Adrenal gland (tissue), 12 donors: ENCODE measurements around the gene RFESD. TPM values are rescaled to one million over a fixed set of nuclear protein-coding genes. Genes with fewer than 3 reads are reported as not detected.
A peak's percentile ranks its signal among the peaks of the same experiment; 100 is the strongest.

Experiments
- DNase-seq, 7 donors: peaks; one replicate each; pipeline ENCODE4 v3.0.0-alpha.2; 2019 to 2020
- H3K27ac ChIP-seq, 5 donors: fragments of 200-600 bp; sonication (generic) in 4 of 5; 1 replicate in 3 of 5; 2 replicates in 2 of 5; pipeline versions ENCODE4 v1.5.1 to v1.8.0; 2016 to 2020; ENCODE audit warnings: mild to moderate bottlenecking in 1 of 5
- H3K27me3 ChIP-seq: fragments of 200-600 bp; 2 replicates; pipeline ENCODE4 v1.8.0; 2021
- H3K36me3 ChIP-seq, 2 donors: fragments of 200-600 bp; replicated peaks in 1 of 2; 1 replicate in 1 of 2; 2 replicates in 1 of 2; pipeline versions ENCODE4 v1.5.1 to v1.8.0; 2018 to 2022
- H3K4me1 ChIP-seq, 2 donors: fragments of 200-600 bp; replicated peaks in 1 of 2; 1 replicate in 1 of 2; 2 replicates in 1 of 2; pipeline versions ENCODE4 v1.5.1 to v1.8.0; 2018 to 2021
- H3K4me3 ChIP-seq, 4 donors: fragments of 200-600 bp; sonication (generic) in 3 of 4; one replicate each; pipeline ENCODE4 v1.5.1; 2016 to 2018
- H3K9me3 ChIP-seq, 3 donors: fragments of 200-600 bp; sonication (generic) in 1 of 3; replicated peaks in 1 of 3; 1 replicate in 2 of 3; 2 replicates in 1 of 3; pipeline versions ENCODE4 v1.5.1 to v1.8.0; 2016 to 2021
- CTCF ChIP-seq, 6 experiments: fragments of 450-650 bp in 4 of 6; fragments of 200-600 bp in 2 of 6; sonication (generic) in 1 of 6; IDR thresholded peaks; 1 replicate in 5 of 6; 2 replicates in 1 of 6; pipeline versions ENCODE4 v1.5.1 to v1.8.0; 2016 to 2021; ENCODE audit warnings: antibody characterized with exemption in 6 of 6, mild to moderate bottlenecking in 2 of 6, moderate library complexity in 1 of 6
- POLR2A ChIP-seq, 2 donors: fragments of 450-650 bp; IDR thresholded peaks; one replicate each; pipeline ENCODE4 v1.6.1; 2017; ENCODE audit warnings: antibody characterized with exemption in 2 of 2, mild to moderate bottlenecking in 2 of 2, moderate library complexity in 1 of 2
- WGBS, 4 donors: extraction: QIAGEN DNeasy Blood & Tissue Kit in 2 of 4; methylation state at CpG; one replicate each; pipeline versions ENCODE4 v1.1.5 to v1.1.7; 2013 to 2017; 5-methylcytosine and 5-hydroxymethylcytosine counted together
- intact Hi-C, 2 donors: fragments of 100-400 bp; cut with DNase I; formaldehyde crosslinking; loops; one replicate each; pipeline versions ENCODE4 v1.14.1 to v1.15.0; 2022 to 2023
- polyA plus RNA-seq, 3 donors: library from polyadenylated mRNA; stranded (reverse); fragments of 200-250 nt in 2 of 3; fragments of 350-450 nt in 1 of 3; fragmentation: Illumina TruSeq in 1 of 3; extraction: RNeasy Lipid Tissue Mini Kit (QIAGEN cat#74804) in 1 of 3; gene quantifications; one replicate each; pipeline ENCODE4 v1.2.3, GENCODE V29; 2013 to 2014
- total RNA-seq, 9 donors: library from RNA; depleted of rRNA in 4 of 9; stranded (reverse); fragments of >200 nt in 4 of 9; fragments of 120-200 nt in 1 of 9; fragmentation: NEBNext Ultra II Directional in 1 of 9; extraction: Animal tissue kit (Norgen Biotek cat#: 25700) in 1 of 9; gene quantifications; one replicate each; pipeline versions ENCODE4 v1.1.0 to v1.2.4, GENCODE V29; 2013 to 2023
- donor health status: healthy with polysubstance abuse.
- donor health status: Bipolar disorder and iron deficiency.
- donor health status: DM: yes; HTN: yes; CAD: no.
- donor health status: DM: no; HTN: no; CAD: no.
- donor health status: DM: no; HTN: no; CAD: no.
- donor health status: DM: yes; HTN: yes; CAD: no.

The RFESD gene
- total and polyA plus RNA-seq, 12 donors: 0.43 to 6.8 (median 2.6) TPM

DNA sequence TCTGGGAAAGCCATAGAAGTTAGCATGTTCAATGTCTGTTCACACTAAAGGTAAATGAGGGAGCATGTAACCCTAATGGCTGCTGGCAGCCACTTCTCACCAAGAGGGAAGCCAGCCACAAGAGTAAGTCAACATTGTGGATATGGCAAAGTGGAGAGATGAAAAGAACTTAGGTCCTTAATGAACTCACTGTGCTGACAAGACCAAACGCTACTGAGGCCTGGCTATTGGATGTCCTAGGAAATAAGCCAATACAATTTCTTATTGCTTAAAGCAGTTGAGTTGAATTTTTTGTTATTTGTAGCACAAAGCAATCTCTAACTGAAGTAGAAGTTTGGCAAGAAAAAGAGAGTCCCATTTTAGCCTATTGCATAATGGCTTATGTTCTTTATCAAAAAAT, 19.9 kb upstream of the RFESD start:
- Histone ChIP-seq H3K27me3 (no peaks in the 10 kb centered on the region), H3K27ac (no peak overlapping the region), H3K4me3 (no peak overlapping the region), H3K36me3 (no peaks in the 10 kb centered on the region), H3K9me3 (no peaks in the 10 kb centered on the region), H3K4me1 (peaks cover under 1 to 6% of the 10 kb centered on the region in 2 donors)
- no peak for TF ChIP-seq CTCF (IDR thresholded peaks at IDR 0.05)
- TF ChIP-seq POLR2A (IDR thresholded peaks at IDR 0.05): no peak
- DNase-seq: no peak
- WGBS, 4 donors: 79 to 93% (median 84%) methylated on average over 1 of the region's 1 CpG
- intact Hi-C loops: loop anchor here in 1 of 2 donors (10.0 kb wide), 1 partner anchor 708 kb away; no protein-coding TSS in a partner anchor

DNA sequence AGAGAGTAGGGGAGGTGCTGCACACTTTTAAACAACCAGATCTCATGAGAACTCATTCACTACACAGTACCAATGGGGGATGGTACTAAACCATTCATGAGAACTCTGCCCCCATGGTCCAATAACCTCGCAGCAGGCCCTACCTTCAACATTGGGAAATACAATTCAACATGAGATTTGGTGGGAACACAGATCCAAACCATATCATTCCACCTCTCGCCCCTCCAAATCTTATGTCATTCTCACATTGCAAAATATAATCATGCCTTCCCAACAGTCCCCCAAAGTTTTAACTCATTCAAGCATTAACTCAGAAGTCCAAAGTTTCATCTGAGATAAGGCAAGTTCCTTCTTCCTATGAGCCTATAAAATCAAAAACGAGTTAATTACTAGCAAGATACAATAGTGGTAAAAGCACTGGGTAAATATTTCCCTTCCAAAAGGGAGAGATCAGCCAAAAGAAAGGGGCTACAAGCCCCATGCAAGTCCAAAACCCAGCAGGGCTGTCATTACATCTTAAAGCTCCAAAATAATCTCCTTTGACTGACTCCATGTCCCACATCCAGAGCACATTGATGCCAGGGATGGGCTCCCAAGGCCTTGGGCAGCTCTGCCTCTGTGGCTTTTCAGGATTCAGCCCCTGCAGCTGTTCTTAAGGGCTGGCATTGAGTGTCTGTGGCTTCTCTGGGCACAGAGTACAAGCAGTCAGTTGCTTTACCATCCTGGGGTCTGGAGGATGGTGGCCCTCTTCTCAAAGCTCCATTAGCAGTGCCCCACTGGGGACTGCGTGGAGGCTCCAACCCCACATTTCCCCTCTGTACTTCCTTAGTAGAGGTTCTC, 18.4 kb upstream of the RFESD start:
- DNase-seq: no peak
- WGBS, 4 donors: 75 to 82% (median 80%) methylated on average over 4 of the region's 4 CpGs

DNA sequence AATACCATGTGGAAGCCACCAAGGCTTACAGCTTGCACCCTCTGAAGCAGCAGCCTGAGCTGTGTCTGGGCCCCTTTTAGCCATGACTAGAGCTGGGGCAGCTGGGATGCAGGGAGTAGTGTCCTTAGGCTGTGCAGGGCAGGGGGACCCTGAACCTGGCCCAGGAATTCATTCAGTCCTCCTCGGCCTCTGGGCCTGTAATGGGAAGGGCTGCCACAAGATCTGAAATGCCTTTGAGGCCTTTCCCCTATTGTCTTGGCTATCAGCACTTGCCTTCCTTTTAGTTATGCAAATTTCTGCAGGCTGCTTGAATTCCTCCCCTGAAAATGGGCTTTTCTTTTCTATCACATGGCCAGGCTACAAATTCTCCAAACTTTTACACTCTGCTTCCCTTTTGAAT, 17.6 kb upstream of the RFESD start:
- WGBS, 4 donors: 56 to 92% (median 67%) methylated on average over 1 of the region's 1 CpG
- no peak for DNase-seq
- no peaks in the 10 kb centered on the region for H3K36me3 ChIP-seq
- H3K4me3 ChIP-seq: no peak overlapping the region
- H3K9me3 ChIP-seq: no peaks in the 10 kb centered on the region
- peak overlapping the region in 1 of 5 donors; percentile 51 for H3K27ac ChIP-seq
- TF ChIP-seq POLR2A (IDR thresholded peaks at IDR 0.05) (no peak), CTCF (IDR thresholded peaks at IDR 0.05) (no peak)
- peaks cover 3 to 5% of the 10 kb centered on the region in 2 donors for H3K4me1 ChIP-seq
- intact Hi-C loops: loop anchor here in 1 of 2 donors (10.0 kb wide), 1 partner anchor 706 kb away; no protein-coding TSS in a partner anchor
- no peaks in the 10 kb centered on the region for H3K27me3 ChIP-seq

More for the DNA sequence above, 18.4 kb upstream of the RFESD start:
- Histone ChIP-seq H3K27me3 (no peaks in the 10 kb centered on the region), H3K9me3 (no peaks in the 10 kb centered on the region), H3K36me3 (no peaks in the 10 kb centered on the region), H3K4me1 (peaks cover 3 to 5% of the 10 kb centered on the region in 2 donors), H3K27ac (peak overlapping the region in 1 of 5 donors; percentile 51), H3K4me3 (no peak overlapping the region)
- intact Hi-C loops: loop anchor here in 1 of 2 donors (10.0 kb wide), 1 partner anchor 707 kb away; no protein-coding TSS in a partner anchor
- no peak for TF ChIP-seq CTCF (IDR thresholded peaks at IDR 0.05)

- Histone ChIP-seq H3K36me3 (no peaks in the 10 kb centered on the region), H3K4me1 (peaks cover 3 to 5% of the 10 kb centered on the region in 2 donors), H3K27me3 (no peaks in the 10 kb centered on the region), H3K9me3 (no peaks in the 10 kb centered on the region), H3K4me3 (no peak overlapping the region), H3K27ac (no peak overlapping the region)
- intact Hi-C loops: no loop called here
- no peak for DNase-seq
- 91 to 97% (median 91%) methylated on average over 5 of the region's 5 CpGs for WGBS, 4 donors
- TF ChIP-seq POLR2A (IDR thresholded peaks at IDR 0.05): no peak
- TF ChIP-seq CTCF (IDR thresholded peaks at IDR 0.05): no peak
Measured at GRCh38 chr5:95630394-95630917, 16.1 kb upstream of the RFESD start.
